AG09319 (cell line): ENCODE results near the gene RASEF.

Experiments
- DNase-seq: peaks from one replicate; pipeline ENCODE4 v3.0.0-alpha.2; 2010; ENCODE audit warnings: low read depth; ENCODE audit errors: extremely low read depth
- TF ChIP-seq, protein P1 (sequence below): IDR thresholded peaks from 2 replicates; pipeline ENCODE4 v1.5.1; 2011; ENCODE audit warnings: low read depth, mild to moderate bottlenecking, inconsistent platforms, low read length, moderate library complexity

RASEF gene

DNA sequence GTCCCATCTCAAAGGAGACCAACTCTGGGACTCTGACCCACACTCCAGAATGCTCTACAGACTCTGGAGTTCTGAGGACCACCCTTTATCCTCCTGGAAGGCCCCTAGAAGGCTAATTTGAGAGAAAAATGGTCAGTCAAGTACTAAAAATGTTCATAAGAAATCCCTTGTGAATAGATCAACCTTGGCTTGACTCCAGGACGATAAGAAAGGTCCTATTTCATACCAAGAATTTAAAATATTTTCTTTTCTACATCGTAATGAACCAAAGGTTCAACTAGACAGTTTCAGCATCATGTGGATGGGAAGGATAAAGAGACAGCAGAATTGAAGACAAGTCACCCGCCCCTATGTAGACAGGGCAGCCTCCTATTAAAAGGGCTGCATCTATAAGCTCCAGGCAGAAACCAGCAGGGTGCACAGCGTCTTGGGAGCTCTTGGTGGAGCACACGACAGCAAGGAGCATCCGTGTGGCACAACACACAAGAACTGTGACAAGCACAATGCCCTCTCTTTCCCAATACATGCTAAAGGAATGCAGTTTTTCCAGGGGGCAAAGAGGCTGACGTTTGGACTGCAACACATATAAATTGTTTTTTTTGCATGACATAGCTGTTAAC is 38.3 kb downstream of the RASEF start:
- TF ChIP-seq, protein P1, sequence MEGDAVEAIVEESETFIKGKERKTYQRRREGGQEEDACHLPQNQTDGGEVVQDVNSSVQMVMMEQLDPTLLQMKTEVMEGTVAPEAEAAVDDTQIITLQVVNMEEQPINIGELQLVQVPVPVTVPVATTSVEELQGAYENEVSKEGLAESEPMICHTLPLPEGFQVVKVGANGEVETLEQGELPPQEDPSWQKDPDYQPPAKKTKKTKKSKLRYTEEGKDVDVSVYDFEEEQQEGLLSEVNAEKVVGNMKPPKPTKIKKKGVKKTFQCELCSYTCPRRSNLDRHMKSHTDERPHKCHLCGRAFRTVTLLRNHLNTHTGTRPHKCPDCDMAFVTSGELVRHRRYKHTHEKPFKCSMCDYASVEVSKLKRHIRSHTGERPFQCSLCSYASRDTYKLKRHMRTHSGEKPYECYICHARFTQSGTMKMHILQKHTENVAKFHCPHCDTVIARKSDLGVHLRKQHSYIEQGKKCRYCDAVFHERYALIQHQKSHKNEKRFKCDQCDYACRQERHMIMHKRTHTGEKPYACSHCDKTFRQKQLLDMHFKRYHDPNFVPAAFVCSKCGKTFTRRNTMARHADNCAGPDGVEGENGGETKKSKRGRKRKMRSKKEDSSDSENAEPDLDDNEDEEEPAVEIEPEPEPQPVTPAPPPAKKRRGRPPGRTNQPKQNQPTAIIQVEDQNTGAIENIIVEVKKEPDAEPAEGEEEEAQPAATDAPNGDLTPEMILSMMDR: no peak
- DNase-seq: no peak

DNA sequence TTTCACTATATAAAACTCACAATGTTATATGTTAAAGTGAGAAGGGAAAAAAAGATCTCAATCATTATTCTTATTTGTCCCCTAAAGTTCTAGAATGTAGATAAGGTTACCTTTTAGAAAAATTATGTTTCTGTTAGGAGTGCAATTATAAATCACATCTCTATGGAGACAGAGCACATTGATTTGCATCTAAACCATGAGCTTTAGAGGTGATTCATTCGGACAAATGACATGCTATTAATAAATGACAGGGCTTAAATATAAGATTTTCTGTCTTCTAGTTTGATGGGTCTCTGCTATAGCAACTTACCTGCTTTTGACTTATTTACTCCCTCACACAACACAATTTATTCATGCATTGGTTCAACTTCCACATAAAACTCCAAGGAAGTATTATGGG is 39.8 kb downstream of the RASEF start:
- DNase-seq: no peak
- TF ChIP-seq, protein P1: no peak

DNA sequence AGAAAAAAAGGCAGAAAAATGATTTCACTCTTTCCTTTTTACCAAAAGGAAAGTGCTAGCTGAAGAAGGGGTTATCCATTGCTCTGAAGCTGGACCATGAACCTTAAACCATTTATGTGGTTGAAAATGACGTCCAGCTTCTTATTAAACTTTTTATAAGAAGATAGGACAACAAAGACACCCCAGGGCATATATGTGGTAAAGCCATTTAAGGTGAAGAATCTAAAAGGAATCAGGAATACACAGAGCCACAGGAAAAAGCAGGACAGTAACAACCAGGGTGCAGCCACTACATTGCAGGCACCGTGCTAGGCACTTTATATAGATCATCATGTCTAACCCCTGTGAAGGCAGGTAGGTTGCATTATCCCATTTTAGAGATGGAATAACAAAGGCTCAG is 42.1 kb downstream of the RASEF start:
- DNase-seq: no peak

DNA sequence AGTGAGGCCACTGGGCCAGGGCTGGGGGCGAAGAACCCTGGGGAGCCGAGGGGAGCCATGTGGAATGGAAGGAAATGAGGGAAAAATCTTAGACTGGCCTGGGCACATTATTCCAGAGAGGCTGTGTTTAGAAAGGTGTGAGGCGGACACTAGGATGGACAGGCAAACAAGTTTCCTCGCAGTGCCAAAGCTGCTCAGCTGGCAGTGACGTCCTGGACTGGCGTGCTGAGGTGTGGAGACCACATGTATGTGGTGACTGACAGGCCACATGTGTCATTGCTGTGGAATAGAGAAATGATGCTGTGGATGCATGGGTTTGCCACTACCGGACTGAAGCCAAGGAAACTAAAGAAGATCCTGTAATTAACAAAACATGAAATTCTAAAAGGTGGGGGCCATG is 42.6 kb downstream of the RASEF start:
- no peak for DNase-seq
- TF ChIP-seq, protein P1: no peak

More for the DNA sequence above, 42.1 kb downstream of the RASEF start:
- TF ChIP-seq, protein P1: no peak

DNA sequence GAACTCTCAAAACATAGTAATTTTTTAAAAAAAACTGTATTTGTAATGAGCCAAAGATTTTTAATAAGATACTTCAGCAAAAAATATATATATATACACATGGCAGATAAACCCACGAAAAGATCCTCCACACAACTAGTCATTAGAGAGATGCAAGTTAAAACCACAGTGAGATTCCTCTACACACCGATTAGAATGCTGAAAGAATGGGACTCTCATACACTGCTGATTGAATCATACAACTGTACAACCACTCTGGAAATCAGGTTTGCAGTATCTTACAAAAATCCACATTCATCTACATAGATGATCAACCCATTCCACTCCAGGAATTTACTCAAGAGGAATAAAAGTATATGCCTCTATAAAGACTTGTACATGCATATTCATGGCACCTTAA is 43.7 kb downstream of the RASEF start:
- no peak for DNase-seq
- TF ChIP-seq, protein P1: no peak

DNA sequence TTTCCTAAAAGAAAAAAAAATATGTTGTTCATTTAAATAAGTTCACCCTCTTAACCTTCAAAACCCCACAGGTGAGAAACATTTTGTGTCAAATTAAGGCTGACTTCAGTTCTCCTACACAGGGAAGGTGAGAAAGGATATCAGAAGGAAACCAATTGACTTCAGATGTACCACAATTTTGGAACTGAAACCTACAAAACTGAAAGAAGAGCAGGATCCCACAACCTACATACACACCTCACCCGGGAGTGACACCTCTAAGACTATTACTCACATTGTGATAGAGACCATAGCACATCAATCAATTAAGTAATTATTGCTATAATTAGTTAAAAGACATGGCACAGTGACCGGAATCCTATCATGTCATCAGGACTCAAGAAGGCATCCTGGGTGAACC is 47.0 kb downstream of the RASEF start:
- DNase-seq: no peak

DNA sequence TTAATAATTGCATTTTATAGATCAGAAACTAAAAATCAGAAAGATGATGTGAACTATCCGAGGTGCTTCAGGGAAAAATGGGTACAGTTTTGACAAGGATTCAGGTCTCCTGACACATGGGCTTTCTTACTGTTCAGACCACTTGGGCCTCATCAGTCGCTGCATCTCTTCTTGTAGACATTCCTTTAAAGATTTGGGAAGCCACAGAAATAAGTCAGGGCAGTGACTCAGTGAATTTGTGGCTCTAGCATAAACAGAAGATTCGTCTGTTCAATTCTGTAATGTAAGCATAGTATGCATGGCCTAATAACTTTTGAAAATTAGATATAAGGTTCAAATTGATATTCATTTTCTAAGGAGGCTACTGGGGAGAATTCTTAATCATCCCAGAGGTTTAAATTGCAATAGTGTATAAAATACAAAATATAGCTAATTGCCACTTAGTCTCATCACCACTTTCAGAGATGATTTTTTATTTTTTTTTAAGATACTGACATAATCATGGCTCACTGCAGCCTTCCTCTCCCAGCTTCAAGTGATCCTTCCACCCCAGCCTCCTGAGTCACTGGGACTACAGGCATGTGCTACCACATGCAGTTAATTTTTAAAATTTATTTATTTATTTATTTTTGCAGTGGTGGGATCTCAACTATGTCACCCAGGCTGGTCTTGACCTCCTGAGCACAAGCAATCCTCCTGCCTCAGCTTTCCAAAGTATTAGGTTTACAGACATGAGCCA is 48.9 kb downstream of the RASEF start:
- peak; percentile 7 for DNase-seq
- TF ChIP-seq, protein P1: no peak

More for the DNA sequence above, 47.0 kb downstream of the RASEF start:
- TF ChIP-seq, protein P1: no peak
